ENCODE results near the gene FEN1. TPM values are rescaled to one million over a fixed set of nuclear protein-coding genes. Genes with fewer than 3 reads are reported as not detected.

The FEN1 gene
- total RNA-seq, 1 experiment from 2014 or later = 86.1 TPM

GRCh38 chr11:61817471-61818202, 24.9 kb downstream of the FEN1 start:
- no peaks in the 10 kb centered on the region for H3K9me3 ChIP-seq
- no peak for DNase-seq
- no peaks in the 10 kb centered on the region for H3K9me3 Mint-ChIP-seq (ENCODE audit: unreplicated experiment)
- H3K36me3 Mint-ChIP-seq (ENCODE audit: insufficient read depth, unreplicated experiment) = peaks cover 43% of the 10 kb centered on the region
- H3K4me1 Mint-ChIP-seq (ENCODE audit: low read depth, unreplicated experiment) = peaks cover 18% of the 10 kb centered on the region
- H3K4me1 ChIP-seq = peaks cover 20% of the 10 kb centered on the region
- H3K4me3 ChIP-seq (ENCODE audit: low read depth, low read length) = peak overlapping the region; percentile 85
- POLR2A ChIA-PET = interaction anchor here (0.5 to 3.8 kb wide), 6 partner anchors 25 to 774 kb away, joined by 3 to 60 read pairs (median 3); partner anchors contain the start of genes FEN1, FTH1, TMEM258 and TUT1
- peaks cover 5% of the 10 kb centered on the region; the same call in 1 of the 2 replicates for H3K36me3 ChIP-seq (ENCODE audit: control insufficient read depth, insufficient read depth, low read length)
- intact Hi-C loops (cut with micrococcal nuclease; ENCODE audit: unreplicated experiment) = loop anchor here (5.0 kb wide), 2 partner anchors 130 to 150 kb away; partner anchors contain the start of gene FTH1
- no peaks in the 10 kb centered on the region for H3K27me3 Mint-ChIP-seq (ENCODE audit: insufficient read depth, unreplicated experiment)
- BruUV-seq (replicated peaks) = no TSS peak
- no peaks in the 10 kb centered on the region for H3K27me3 ChIP-seq (replicated peaks; ENCODE audit: control insufficient read depth, insufficient read depth, low read length)
- CTCF ChIA-PET = interaction anchor here (1.0 to 4.6 kb wide), 2 partner anchors 21 to 264 kb away, joined by 3 to 57 read pairs; no protein-coding TSS in a partner anchor
- no peak for TF ChIP-seq CTCF (IDR thresholded peaks at IDR 0.05; ENCODE audit: insufficient read depth in 1 of 2, low read depth in 1 of 2, low read length in 1 of 2, severe bottlenecking in 1 of 2, unreplicated experiment in 1 of 2)
- peak overlapping the region; percentile 81 for H3K4me3 Mint-ChIP-seq (ENCODE audit: unreplicated experiment)
- H3K27ac Mint-ChIP-seq (ENCODE audit: unreplicated experiment) = peak overlapping the region; percentile 90

DNA sequence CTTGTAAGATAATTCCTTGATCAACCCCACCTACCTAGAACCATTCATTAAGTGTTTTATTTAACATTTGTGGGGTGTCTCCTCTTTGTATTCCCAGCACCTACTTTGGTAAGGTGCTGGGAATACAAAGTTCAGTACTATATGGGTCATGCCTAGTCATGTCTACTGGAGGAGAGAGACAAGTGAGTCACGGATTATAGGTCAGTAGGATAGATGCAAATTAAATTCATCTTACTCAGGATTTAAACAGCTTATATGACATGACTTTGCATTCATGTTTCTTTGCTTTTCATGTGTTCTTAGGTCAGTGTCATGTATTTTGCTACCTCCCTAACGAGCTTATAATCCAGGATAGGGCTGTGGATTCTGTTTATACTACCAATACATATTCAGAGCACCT, 27.5 kb downstream of the FEN1 start:
- CTCF ChIA-PET = interaction anchor here (0.5 to 1.4 kb wide), 3 partner anchors 23 to 946 kb away, joined by 3 to 5 read pairs (median 5); no protein-coding TSS in a partner anchor
- DNase-seq = no peak
- H3K4me1 ChIP-seq = peaks cover 22% of the 10 kb centered on the region
- Mint-ChIP-seq H3K4me1 (ENCODE audit: low read depth, unreplicated experiment) (peaks cover 11% of the 10 kb centered on the region), H3K27me3 (ENCODE audit: insufficient read depth, unreplicated experiment) (no peaks in the 10 kb centered on the region), H3K4me3 (ENCODE audit: unreplicated experiment) (no peak overlapping the region), H3K36me3 (ENCODE audit: insufficient read depth, unreplicated experiment) (peaks cover 18% of the 10 kb centered on the region), H3K27ac (ENCODE audit: unreplicated experiment) (no peak overlapping the region), H3K9me3 (ENCODE audit: unreplicated experiment) (no peaks in the 10 kb centered on the region)
- POLR2A ChIA-PET = no interaction called here
- no peak overlapping the region for H3K4me3 ChIP-seq (ENCODE audit: low read depth, low read length)
- TF ChIP-seq CTCF (IDR thresholded peaks at IDR 0.05; ENCODE audit: insufficient read depth in 1 of 2, low read depth in 1 of 2, low read length in 1 of 2, severe bottlenecking in 1 of 2, unreplicated experiment in 1 of 2) = no peak
- no peaks in the 10 kb centered on the region for H3K9me3 ChIP-seq
- no peaks in the 10 kb centered on the region for H3K36me3 ChIP-seq (ENCODE audit: control insufficient read depth, insufficient read depth, low read length)
- intact Hi-C loops (cut with micrococcal nuclease; ENCODE audit: unreplicated experiment) = no loop called here
- no TSS peak for BruUV-seq (replicated peaks)
- no peaks in the 10 kb centered on the region for H3K27me3 ChIP-seq (replicated peaks; ENCODE audit: control insufficient read depth, insufficient read depth, low read length)

GRCh38 chr11:61826930-61827570, 34.3 kb downstream of the FEN1 start:
- peaks cover 15% of the 10 kb centered on the region for H3K4me1 Mint-ChIP-seq (ENCODE audit: low read depth, unreplicated experiment)
- peaks cover 35% of the 10 kb centered on the region for H3K4me1 ChIP-seq
- DNase-seq = no peak
- H3K27me3 ChIP-seq (replicated peaks; ENCODE audit: control insufficient read depth, insufficient read depth, low read length) = no peaks in the 10 kb centered on the region
- ChIA-PET CTCF (interaction anchor here (0.9 kb wide), 1 partner anchor 30 kb away, joined by 3 read pairs; no protein-coding TSS in a partner anchor), POLR2A (interaction anchor here (1.4 kb wide), 1 partner anchor 12 kb away, joined by 4 read pairs; no protein-coding TSS in a partner anchor)
- no peak overlapping the region for H3K4me3 ChIP-seq (ENCODE audit: low read depth, low read length)
- no peaks in the 10 kb centered on the region for H3K9me3 Mint-ChIP-seq (ENCODE audit: unreplicated experiment)
- no peak overlapping the region for H3K27ac Mint-ChIP-seq (ENCODE audit: unreplicated experiment)
- peak overlapping the region; percentile 86 for H3K4me3 Mint-ChIP-seq (ENCODE audit: unreplicated experiment)
- intact Hi-C loops (cut with micrococcal nuclease; ENCODE audit: unreplicated experiment) = no loop called here
- H3K27me3 Mint-ChIP-seq (ENCODE audit: insufficient read depth, unreplicated experiment) = no peaks in the 10 kb centered on the region
- BruUV-seq (replicated peaks) = no TSS peak
- no peak for TF ChIP-seq CTCF (IDR thresholded peaks at IDR 0.05; ENCODE audit: insufficient read depth in 1 of 2, low read depth in 1 of 2, low read length in 1 of 2, severe bottlenecking in 1 of 2, unreplicated experiment in 1 of 2)
- H3K36me3 Mint-ChIP-seq (ENCODE audit: insufficient read depth, unreplicated experiment) = peaks cover 6% of the 10 kb centered on the region
- no peaks in the 10 kb centered on the region for H3K9me3 ChIP-seq
- no peaks in the 10 kb centered on the region for H3K36me3 ChIP-seq (ENCODE audit: control insufficient read depth, insufficient read depth, low read length)

All from Caco-2 (cell line).